ENCODE measurements around the gene DNAJC1. TPM values are rescaled to one million over a fixed set of nuclear protein-coding genes. Genes with fewer than 3 reads are reported as not detected.

DNAJC1 gene
- total and polyA plus RNA-seq, 4 donors, result 21.2 to 48.1 (median 32.5) TPM

DNA sequence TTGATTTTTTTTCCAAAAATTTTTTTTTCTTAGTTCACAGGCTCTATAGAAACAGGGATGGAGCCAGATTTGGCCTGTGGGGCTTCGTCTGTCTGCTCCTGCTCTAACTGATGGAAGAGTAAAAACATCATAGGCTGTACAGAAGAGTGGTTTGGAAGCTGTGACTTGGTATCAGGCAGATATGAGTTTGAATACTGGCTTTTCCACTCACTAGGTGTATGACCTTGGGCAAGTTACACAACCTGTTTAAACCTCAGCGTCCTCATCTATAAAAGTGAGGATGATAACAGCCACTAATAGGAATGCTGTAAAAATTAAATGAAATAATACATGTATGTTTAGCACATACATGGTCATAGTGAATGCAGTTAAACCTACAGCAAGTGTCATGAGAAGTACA, 26.9 kb upstream of the DNAJC1 start:
- H3K4me3 ChIP-seq (ENCODE audit: low read depth in 1 of 3, low read length in 3 of 3), result no peak overlapping the region
- WGBS, result 59% methylated on average over 2 of the region's 2 CpGs
- H3K9me3 ChIP-seq (ENCODE audit: control insufficient read depth in 4 of 4, low read length in 3 of 4), result peaks cover 0 to 2% (median 0%) of the 10 kb centered on the region in 4 donors
- H3K4me1 ChIP-seq (ENCODE audit: control insufficient read depth in 4 of 4, insufficient read depth in 4 of 4, low read length in 3 of 4), result no peaks in the 10 kb centered on the region
- H3K9ac ChIP-seq (ENCODE audit: low read depth in 1 of 2, low read length in 2 of 2), result no peak overlapping the region
- no peak overlapping the region for H3K27ac ChIP-seq (ENCODE audit: low read depth in 1 of 2, low read length in 2 of 2)
- H3K27me3 ChIP-seq (ENCODE audit: control insufficient read depth in 4 of 4, insufficient read depth in 4 of 4, low read length in 3 of 4), result no peaks in the 10 kb centered on the region
- TF ChIP-seq, protein P1, sequence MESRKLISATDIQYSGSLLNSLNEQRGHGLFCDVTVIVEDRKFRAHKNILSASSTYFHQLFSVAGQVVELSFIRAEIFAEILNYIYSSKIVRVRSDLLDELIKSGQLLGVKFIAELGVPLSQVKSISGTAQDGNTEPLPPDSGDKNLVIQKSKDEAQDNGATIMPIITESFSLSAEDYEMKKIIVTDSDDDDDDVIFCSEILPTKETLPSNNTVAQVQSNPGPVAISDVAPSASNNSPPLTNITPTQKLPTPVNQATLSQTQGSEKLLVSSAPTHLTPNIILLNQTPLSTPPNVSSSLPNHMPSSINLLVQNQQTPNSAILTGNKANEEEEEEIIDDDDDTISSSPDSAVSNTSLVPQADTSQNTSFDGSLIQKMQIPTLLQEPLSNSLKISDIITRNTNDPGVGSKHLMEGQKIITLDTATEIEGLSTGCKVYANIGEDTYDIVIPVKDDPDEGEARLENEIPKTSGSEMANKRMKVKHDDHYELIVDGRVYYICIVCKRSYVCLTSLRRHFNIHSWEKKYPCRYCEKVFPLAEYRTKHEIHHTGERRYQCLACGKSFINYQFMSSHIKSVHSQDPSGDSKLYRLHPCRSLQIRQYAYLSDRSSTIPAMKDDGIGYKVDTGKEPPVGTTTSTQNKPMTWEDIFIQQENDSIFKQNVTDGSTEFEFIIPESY (IDR thresholded peaks at IDR 0.05), result no peak
- TF ChIP-seq HNF4G (IDR thresholded peaks at IDR 0.05), result no peak
- no peak for TF ChIP-seq MAX (IDR thresholded peaks at IDR 0.05)
- TF ChIP-seq EGR1 (IDR thresholded peaks at IDR 0.05; ENCODE audit: low read depth in 2 of 2), result no peak
- TF ChIP-seq SP1 (IDR thresholded peaks at IDR 0.05), result no peak
- TF ChIP-seq YY1 (IDR thresholded peaks at IDR 0.05), result no peak
- TF ChIP-seq HNF4A (conservative IDR thresholded peaks at IDR 0.05), result no peak
- no peak for TF ChIP-seq TAF1 (conservative IDR thresholded peaks at IDR 0.05)
- no peak for TF ChIP-seq ATF3 (IDR thresholded peaks at IDR 0.05)
- no peak for TF ChIP-seq FOXA2 (IDR thresholded peaks at IDR 0.05)
- DNase-seq (ENCODE audit: low spot score), result no peak
- H3K36me3 ChIP-seq (ENCODE audit: control insufficient read depth in 4 of 4, insufficient read depth in 3 of 4, low read depth in 1 of 4, low read length in 3 of 4), result no peaks in the 10 kb centered on the region

GRCh38 chr10:22029445-22030236, 26.1 kb upstream of the DNAJC1 start:
- Histone ChIP-seq H3K9ac (ENCODE audit: low read depth in 1 of 2, low read length in 2 of 2) (no peak overlapping the region), H3K27ac (ENCODE audit: low read depth in 1 of 2, low read length in 2 of 2) (no peak overlapping the region), H3K9me3 (ENCODE audit: control insufficient read depth in 4 of 4, low read length in 3 of 4) (no peaks in the 10 kb centered on the region), H3K36me3 (ENCODE audit: control insufficient read depth in 4 of 4, insufficient read depth in 3 of 4, low read depth in 1 of 4, low read length in 3 of 4) (no peaks in the 10 kb centered on the region), H3K27me3 (ENCODE audit: control insufficient read depth in 4 of 4, insufficient read depth in 4 of 4, low read length in 3 of 4) (no peaks in the 10 kb centered on the region), H3K4me3 (ENCODE audit: low read depth in 1 of 3, low read length in 3 of 3) (no peak overlapping the region), H3K4me1 (ENCODE audit: control insufficient read depth in 4 of 4, insufficient read depth in 4 of 4, low read length in 3 of 4) (no peaks in the 10 kb centered on the region)
- 50% methylated on average over 12 of the region's 12 CpGs for WGBS
- DNase-seq (ENCODE audit: low spot score), result no peak
- TF ChIP-seq RAD21 (IDR thresholded peaks at IDR 0.05) (no peak), HNF4A (conservative IDR thresholded peaks at IDR 0.05) (peak in 1 of 2 donors; percentile 2)
- TF ChIP-seq, protein P1 (IDR thresholded peaks at IDR 0.05), result no peak

Data from liver (tissue), 9 donors.